GM18519 (cell line): ENCODE data around the gene NTNG2.

Source experiments
- ATAC-seq: cut with Tn5 transposase; IDR thresholded peaks from one replicate; pipeline ENCODE4 v1.9.1; 2021; ENCODE audit warnings: mild to moderate bottlenecking, moderate library complexity; ENCODE audit not compliant: unreplicated experiment, low FRiP score

The NTNG2 gene

GRCh38 chr9:132168851-132169250 lies 7.0 kb downstream of the NTNG2 start:
- ATAC-seq = no peak

- no peak for ATAC-seq
Observed at GRCh38 chr9:132169672-132170392, 8.0 kb downstream of the NTNG2 start.

- no peak for ATAC-seq
Observed at GRCh38 chr9:132171702-132172101, 9.8 kb downstream of the NTNG2 start.

- ATAC-seq = no peak
Observed at GRCh38 chr9:132172185-132172584, 10.3 kb downstream of the NTNG2 start.

- ATAC-seq = no peak
Observed at GRCh38 chr9:132175431-132175830, 13.6 kb downstream of the NTNG2 start.

GRCh38 chr9:132176338-132176737 lies 14.5 kb downstream of the NTNG2 start:
- ATAC-seq = no peak

- no peak for ATAC-seq
Observed at GRCh38 chr9:132181796-132182313, 20.0 kb downstream of the NTNG2 start.

- ATAC-seq = no peak
Observed at GRCh38 chr9:132182314-132183091, 20.6 kb downstream of the NTNG2 start.

- ATAC-seq = no peak
Observed at GRCh38 chr9:132183134-132183533, 21.3 kb downstream of the NTNG2 start.

- no peak for ATAC-seq
Observed at GRCh38 chr9:132183715-132184114, 21.9 kb downstream of the NTNG2 start.

GRCh38 chr9:132184124-132184523 lies 22.3 kb downstream of the NTNG2 start:
- no peak for ATAC-seq

- ATAC-seq = no peak
Observed at GRCh38 chr9:132185073-132186009, 23.5 kb downstream of the NTNG2 start.

GRCh38 chr9:132187121-132187620 lies 25.3 kb downstream of the NTNG2 start:
- ATAC-seq = no peak

GRCh38 chr9:132190966-132191365 lies 29.1 kb downstream of the NTNG2 start:
- ATAC-seq = no peak

GRCh38 chr9:132192728-132193127 lies 30.9 kb downstream of the NTNG2 start:
- no peak for ATAC-seq

GRCh38 chr9:132193227-132194124 lies 31.6 kb downstream of the NTNG2 start:
- no peak for ATAC-seq

GRCh38 chr9:132194508-132194907 lies 32.6 kb downstream of the NTNG2 start:
- no peak for ATAC-seq

- no peak for ATAC-seq
Observed at GRCh38 chr9:132197315-132197714, 35.5 kb downstream of the NTNG2 start.

- no peak for ATAC-seq
Observed at GRCh38 chr9:132197856-132198550, 36.1 kb downstream of the NTNG2 start.
